H1 (cell line): ENCODE measurements around the gene C12orf75. TPM values are rescaled to one million over a fixed set of nuclear protein-coding genes. Genes with fewer than 3 reads are reported as not detected.

ENCODE experiments used
- CTCF ChIA-PET: fragments of 300-600 bp; sonication (Branson Sonifier 250); formaldehyde crosslinking; loops from one replicate; lab custom pipeline; 2021; ENCODE audit not compliant: partially characterized antibody; lab: Charles Lee
- POLR2A ChIA-PET: fragments of 300-600 bp; sonication (Branson Sonifier 250); formaldehyde crosslinking; loops from one replicate; lab custom pipeline; 2021; ENCODE audit warnings: inconsistent platforms; ENCODE audit not compliant: partially characterized antibody; lab: Charles Lee
- DNase-seq, 2 experiments: peaks; one replicate each; pipeline versions ENCODE4 v3.0.0 to v3.0.0-alpha.2; 2010 to 2022; ENCODE audit warnings: low spot score in 2 of 2, low read depth in 1 of 2, mixed read lengths in 1 of 2
- FAIRE-seq: peaks from 2 replicates; lab custom pipeline; 2011; peaks lifted over from hg19 to GRCh38; lab: Jason Lieb, UNC
- H2AFZ ChIP-seq: 2 replicates; pipeline ENCODE4 v1.8.1; 2012; ENCODE audit warnings: low read length, inconsistent platforms
- H2AK5ac ChIP-seq: 2 replicates; pipeline ENCODE4 v1.6.1; 2013; ENCODE audit warnings: low read depth, low read length
- H2BK120ac ChIP-seq: replicated peaks from 2 replicates; pipeline ENCODE3; 2013; ENCODE audit warnings: low read depth, low read length, inconsistent platforms
- H2BK12ac ChIP-seq: 2 replicates; pipeline ENCODE4 v1.6.1; 2013; ENCODE audit warnings: low read depth, low read length
- H2BK15ac ChIP-seq: 2 replicates; pipeline ENCODE4 v1.6.1; 2013; ENCODE audit warnings: low read length
- H2BK20ac ChIP-seq: 2 replicates; pipeline ENCODE4 v1.6.1; 2013; ENCODE audit warnings: low read length
- H2BK5ac ChIP-seq: 2 replicates; pipeline ENCODE4 v1.6.1; 2013; ENCODE audit warnings: low read depth, low read length
- H3K14ac ChIP-seq: 2 replicates; pipeline ENCODE4 v1.6.1; 2013; ENCODE audit warnings: inconsistent platforms; ENCODE audit not compliant: insufficient read length
- H3K18ac ChIP-seq: 2 replicates; pipeline ENCODE4 v1.6.1; 2013; ENCODE audit warnings: low read length; ENCODE audit errors: extremely low read depth
- H3K23ac ChIP-seq: 2 replicates; pipeline ENCODE4 v1.6.1; 2013; ENCODE audit warnings: inconsistent platforms; ENCODE audit not compliant: insufficient read length
- H3K23me2 ChIP-seq: 2 replicates; pipeline ENCODE4 v1.6.1; 2013; ENCODE audit warnings: low read depth, low read length
- H3K27ac ChIP-seq: 2 replicates; pipeline ENCODE4 v1.6.1; 2011; ENCODE audit warnings: low read depth, low read length, inconsistent platforms
- H3K27me3 ChIP-seq, 4 experiments: replicated peaks in 1 of 4; 1 replicate in 1 of 4; 2 replicates in 3 of 4; pipeline versions ENCODE4 v1.6.1 to v1.8.1; 2011 to 2013; ENCODE audit warnings: low read length in 3 of 4, mild to moderate bottlenecking in 3 of 4, inconsistent platforms in 2 of 4, mixed read lengths in 2 of 4, moderate library complexity in 1 of 4; ENCODE audit not compliant: control insufficient read depth in 3 of 4, insufficient read depth in 3 of 4; ENCODE audit errors: extremely low read depth in 1 of 4
- H3K36me3 ChIP-seq, 4 experiments: 2 replicates each; pipeline versions ENCODE4 v1.6.1 to v1.8.1; 2011 to 2013; ENCODE audit warnings: mild to moderate bottlenecking in 4 of 4, low read length in 3 of 4, moderate library complexity in 2 of 4, control low read depth in 1 of 4, inconsistent platforms in 1 of 4; ENCODE audit not compliant: insufficient read depth in 4 of 4, control insufficient read depth in 2 of 4
- H3K4ac ChIP-seq: replicated peaks from 2 replicates; pipeline ENCODE3; 2013; ENCODE audit warnings: low read length, low read depth, mixed read lengths, inconsistent platforms; ENCODE audit not compliant: insufficient read length
- H3K4me1 ChIP-seq, 4 experiments: replicated peaks in 1 of 4; 1 replicate in 1 of 4; 2 replicates in 3 of 4; pipeline versions ENCODE4 v1.6.1 to v1.8.1; 2011 to 2013; ENCODE audit warnings: low read length in 3 of 4, inconsistent platforms in 2 of 4, mixed read lengths in 1 of 4; ENCODE audit not compliant: insufficient read depth in 4 of 4, control insufficient read depth in 3 of 4
- H3K4me2 ChIP-seq, 2 experiments: 2 replicates each; pipeline versions ENCODE4 v1.6.1 to v1.8.1; 2011 to 2013; ENCODE audit warnings: low read depth in 2 of 2, low read length in 2 of 2, control low read depth in 1 of 2, inconsistent platforms in 1 of 2, mild to moderate bottlenecking in 1 of 2; ENCODE audit not compliant: insufficient read depth in 1 of 2
- H3K4me3 ChIP-seq, 4 experiments: fragments of 200-600, 300-600 bp in 1 of 4; sonication (generic), shearing (Covaris generic), sonication (Bioruptor Twin) in 1 of 4; 2 replicates each; pipeline versions ENCODE4 v1.5.1 to v1.8.1; 2011 to 2016; ENCODE audit warnings: low read length in 4 of 4, low read depth in 3 of 4, control low read depth in 2 of 4, inconsistent platforms in 2 of 4, mild to moderate bottlenecking in 2 of 4, mixed read lengths in 1 of 4, moderate library complexity in 1 of 4; ENCODE audit not compliant: insufficient read depth in 2 of 4; ENCODE audit errors: extremely low read depth in 1 of 4
- H3K56ac ChIP-seq: replicated peaks from 2 replicates; pipeline ENCODE3; 2013; ENCODE audit warnings: low read depth, mild to moderate bottlenecking, mixed read lengths, low read length, inconsistent platforms; ENCODE audit not compliant: insufficient read length
- H3K79me1 ChIP-seq: 2 replicates; pipeline ENCODE4 v1.6.1; 2013; ENCODE audit warnings: low read depth, low read length, control low read depth
- H3K79me2 ChIP-seq, 2 experiments: 2 replicates each; pipeline versions ENCODE4 v1.6.1 to v1.8.1; 2012 to 2013; ENCODE audit warnings: low read length in 2 of 2, mild to moderate bottlenecking in 2 of 2, inconsistent platforms in 1 of 2; ENCODE audit not compliant: insufficient read depth in 2 of 2, control insufficient read depth in 1 of 2
- H3K9ac ChIP-seq, 4 experiments: replicated peaks in 1 of 4; 1 replicate in 1 of 4; 2 replicates in 3 of 4; pipeline versions ENCODE4 v1.6.1 to v1.8.1; 2011 to 2013; ENCODE audit warnings: low read depth in 3 of 4, low read length in 3 of 4, control low read depth in 2 of 4, mild to moderate bottlenecking in 2 of 4, moderate library complexity in 2 of 4, inconsistent platforms in 1 of 4; ENCODE audit errors: extremely low read depth in 1 of 4
- H3K9me3 ChIP-seq, 2 experiments: 2 replicates each; pipeline versions ENCODE4 v1.6.1 to v1.8.1; 2012 to 2013; ENCODE audit warnings: mild to moderate bottlenecking in 2 of 2, moderate library complexity in 2 of 2, control low read depth in 1 of 2, inconsistent platforms in 1 of 2, low read depth in 1 of 2, low read length in 1 of 2, mixed read lengths in 1 of 2; ENCODE audit not compliant: insufficient read depth in 2 of 2
- H4K20me1 ChIP-seq, 2 experiments: replicated peaks in 1 of 2; 2 replicates each; pipeline versions ENCODE3 to v1.8.1; 2011 to 2013; ENCODE audit warnings: inconsistent platforms in 2 of 2, low read length in 2 of 2, mild to moderate bottlenecking in 1 of 2; ENCODE audit not compliant: insufficient read depth in 2 of 2, control insufficient read depth in 1 of 2
- H4K5ac ChIP-seq: 2 replicates; pipeline ENCODE4 v1.6.1; 2013; ENCODE audit warnings: low read length, low read depth, mixed read lengths, inconsistent platforms; ENCODE audit not compliant: insufficient read length
- H4K8ac ChIP-seq: 2 replicates; pipeline ENCODE4 v1.8.0; 2013; ENCODE audit warnings: mild to moderate bottlenecking, moderate library complexity, low read length, inconsistent platforms; ENCODE audit not compliant: insufficient read depth; ENCODE audit errors: extremely low read depth
- H4K91ac ChIP-seq: replicated peaks from 2 replicates; pipeline ENCODE3; 2013; ENCODE audit warnings: low read length, mixed read lengths, inconsistent platforms; ENCODE audit not compliant: insufficient read length
- HDAC6 ChIP-seq: IDR thresholded peaks from one replicate; pipeline ENCODE4 v1.7.1; 2012; ENCODE audit warnings: low read depth, mild to moderate bottlenecking, inconsistent platforms, low read length, moderate library complexity
- NANOG ChIP-seq: IDR thresholded peaks from 2 replicates; pipeline ENCODE4 v1.6.1; 2011; ENCODE audit warnings: low read length, low read depth, mild to moderate bottlenecking, inconsistent platforms; ENCODE audit not compliant: insufficient read depth, poor library complexity, severe bottlenecking
- POU5F1 ChIP-seq: IDR thresholded peaks from 2 replicates; pipeline ENCODE4 v1.6.1; 2011; ENCODE audit warnings: low read depth, mild to moderate bottlenecking, low read length, moderate library complexity
- RAD21 ChIP-seq, 2 experiments: IDR thresholded peaks in 1 of 2; conservative IDR thresholded peaks in 1 of 2; 2 replicates each; pipeline ENCODE4 v1.6.1; 2011; ENCODE audit warnings: low read depth in 2 of 2, low read length in 2 of 2, improper control_type of control experiment in 1 of 2, inconsistent platforms in 1 of 2, mild to moderate bottlenecking in 1 of 2, moderate library complexity in 1 of 2
- SP2 ChIP-seq: IDR thresholded peaks from 2 replicates; pipeline ENCODE4 v1.6.1; 2012; ENCODE audit warnings: mild to moderate bottlenecking, low read length, inconsistent platforms
- USF2 ChIP-seq: IDR thresholded peaks from 2 replicates; pipeline ENCODE4 v1.6.1; 2011; ENCODE audit warnings: low read length, improper control_type of control experiment
- WGBS, 2 experiments: shearing (Covaris generic) in 1 of 2; methylation state at CpG; one replicate each; pipeline versions ENCODE4 v1.1.6 to v1.1.7; 2013 to 2015; ENCODE audit warnings: low lambda C conversion rate in 2 of 2, mixed read lengths in 2 of 2, inconsistent platforms in 1 of 2, low coverage in 1 of 2, missing lambda C conversion rate in 1 of 2; ENCODE audit not compliant: insufficient replicate concordance in 2 of 2, insufficient coverage in 1 of 2, insufficient read length in 1 of 2; ENCODE audit errors: extremely low coverage in 1 of 2, missing lambda C conversion rate in 1 of 2; 5-methylcytosine and 5-hydroxymethylcytosine counted together
- polyA plus RNA-seq, 7 experiments: library from polyadenylated mRNA; depleted of rRNA in 3 of 7; stranded (reverse) in 5 of 7; unstranded in 2 of 7; fragments of >200 nt in 5 of 7; fragments of 200-250 nt in 2 of 7; gene quantifications; 1 replicate in 5 of 7; 2 replicates in 1 of 7; 4 replicates in 1 of 7; pipeline versions ENCODE4 v1.2.1 to v1.2.3, GENCODE V29; 2011 to 2013; ENCODE audit warnings: missing spikeins in 2 of 7, mixed read lengths in 2 of 7
- total RNA-seq: library from RNA; stranded (reverse); fragmentation: NEBNext Ultra II Directional; extraction: Animal tissue kit (Norgen Biotek cat#: 25700); gene quantifications from 2 replicates; pipeline ENCODE4 v1.2.1, GENCODE V29; 2021

Gene C12orf75
- total and polyA plus RNA-seq, 2 of the 8 experiments (the other 6 are each of a cell fraction or from before 2014, with no cell fraction given): 26.4 to 41.2 TPM

DNA sequence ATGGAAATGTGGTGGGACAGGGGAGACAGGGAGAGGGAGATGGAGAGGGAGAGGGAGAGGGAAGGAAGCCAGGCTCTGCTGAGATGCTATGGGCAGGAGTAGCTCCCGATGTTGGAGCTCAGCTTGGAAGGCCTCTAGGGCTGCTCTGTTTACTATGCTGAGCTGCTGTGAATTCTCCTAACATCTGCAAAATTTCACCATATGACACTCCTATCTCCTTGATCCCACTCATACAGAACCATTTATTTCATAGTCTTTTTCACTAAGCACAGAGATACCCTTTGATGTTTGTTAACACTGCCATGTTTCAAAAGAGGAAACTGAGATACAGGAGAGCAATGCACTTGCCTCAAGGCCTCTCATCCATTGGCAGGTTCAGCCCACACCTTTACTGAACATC, 60.7 kb downstream of the C12orf75 start:
- no peak overlapping the region for H3K14ac ChIP-seq
- DNase-seq (no peak), FAIRE-seq (no peak)
- no peaks in the 10 kb centered on the region for H3K27me3 ChIP-seq
- H3K4me1 ChIP-seq: no peaks in the 10 kb centered on the region
- no peak overlapping the region for H4K91ac ChIP-seq
- H2BK20ac ChIP-seq: no peak overlapping the region
- no peaks in the 10 kb centered on the region for H4K20me1 ChIP-seq
- H4K8ac ChIP-seq: no peak overlapping the region
- H3K36me3 ChIP-seq: no peaks in the 10 kb centered on the region
- no peak overlapping the region for H3K56ac ChIP-seq
- no peaks in the 10 kb centered on the region for H3K79me2 ChIP-seq
- H3K4me2 ChIP-seq: no peak overlapping the region
- CTCF ChIA-PET: interaction anchor here (0.6 to 1.8 kb wide), 2 partner anchors 71 to 1054 kb away, joined by 3 to 8 read pairs; no protein-coding TSS in a partner anchor
- POLR2A ChIA-PET: no interaction called here
- H3K4me3 ChIP-seq: no peak overlapping the region
- H2AFZ ChIP-seq: no peak overlapping the region
- no peaks in the 10 kb centered on the region for H3K79me1 ChIP-seq
- H3K9me3 ChIP-seq: no peaks in the 10 kb centered on the region
- H3K23me2 ChIP-seq: no peaks in the 10 kb centered on the region
- no peak overlapping the region for H3K27ac ChIP-seq
- WGBS, 2 experiments: 88% methylated on average over 1 of the region's 1 CpG; no CpG with 5 or more reads in 1 of the 2 experiments
- H3K23ac ChIP-seq: no peak overlapping the region
- no peak overlapping the region for H2BK12ac ChIP-seq
- H2AK5ac ChIP-seq: no peak overlapping the region
- no peak overlapping the region for H3K4ac ChIP-seq
- H3K18ac ChIP-seq: no peak overlapping the region
- H2BK120ac ChIP-seq: no peak overlapping the region
- H3K9ac ChIP-seq: no peak overlapping the region
- no peak overlapping the region for H2BK15ac ChIP-seq
- no peak overlapping the region for H4K5ac ChIP-seq
- H2BK5ac ChIP-seq: no peak overlapping the region
- no peak for TF ChIP-seq USF2
- no peak for TF ChIP-seq RAD21 (IDR thresholded peaks at IDR 0.05 in 1 of 2, conservative IDR thresholded peaks at IDR 0.05 in 1 of 2; ENCODE audit: low read depth in 2 of 2, low read length in 2 of 2)
- TF ChIP-seq POU5F1: no peak
- TF ChIP-seq HDAC6: no peak
- TF ChIP-seq NANOG: no peak
- no peak for TF ChIP-seq SP2
